GM18867 (cell line): ENCODE data around the gene HSDL1.
"Not testable (repeated sequence)": the region's sequence is repeated elsewhere in the genome, so short reads cannot be mapped to it uniquely, and the experiment has no call there.

Experiments used
- ATAC-seq: cut with Tn5 transposase; IDR thresholded peaks from one replicate; pipeline ENCODE4 v1.9.1; 2021; ENCODE audit warnings: mild to moderate bottlenecking, moderate library complexity; ENCODE audit not compliant: unreplicated experiment

HSDL1 gene

DNA sequence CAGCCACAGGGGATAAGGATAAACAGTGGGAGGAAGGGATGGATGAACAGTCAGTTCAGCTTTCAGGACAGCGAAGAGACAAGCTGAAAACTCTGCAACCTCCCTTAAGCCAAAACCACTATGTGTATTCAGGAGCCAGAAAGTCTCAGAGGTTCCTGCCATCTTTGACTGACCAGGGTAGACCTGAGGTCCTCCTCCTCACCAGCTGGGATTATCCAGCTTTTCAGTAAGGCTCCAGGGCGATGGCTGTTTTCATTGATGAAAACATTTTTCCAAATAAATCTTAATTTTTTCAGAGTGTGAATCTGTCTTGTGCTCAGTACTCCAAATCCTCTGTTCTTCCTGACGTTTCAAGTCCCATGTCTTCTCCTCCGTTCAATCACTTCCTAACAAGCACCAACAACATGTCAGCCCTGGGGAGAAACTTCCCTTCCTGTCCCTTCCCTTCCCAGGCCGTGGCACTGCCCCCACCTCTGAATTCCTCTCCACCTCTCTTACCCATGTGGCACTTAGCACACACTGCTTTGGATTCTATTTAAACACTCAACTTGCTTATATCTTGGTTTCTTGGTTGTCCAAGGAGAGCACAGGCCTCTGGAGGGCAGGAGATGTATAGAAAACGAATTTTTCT lies 5.2 kb downstream of the HSDL1 start:
- no peak for ATAC-seq

DNA sequence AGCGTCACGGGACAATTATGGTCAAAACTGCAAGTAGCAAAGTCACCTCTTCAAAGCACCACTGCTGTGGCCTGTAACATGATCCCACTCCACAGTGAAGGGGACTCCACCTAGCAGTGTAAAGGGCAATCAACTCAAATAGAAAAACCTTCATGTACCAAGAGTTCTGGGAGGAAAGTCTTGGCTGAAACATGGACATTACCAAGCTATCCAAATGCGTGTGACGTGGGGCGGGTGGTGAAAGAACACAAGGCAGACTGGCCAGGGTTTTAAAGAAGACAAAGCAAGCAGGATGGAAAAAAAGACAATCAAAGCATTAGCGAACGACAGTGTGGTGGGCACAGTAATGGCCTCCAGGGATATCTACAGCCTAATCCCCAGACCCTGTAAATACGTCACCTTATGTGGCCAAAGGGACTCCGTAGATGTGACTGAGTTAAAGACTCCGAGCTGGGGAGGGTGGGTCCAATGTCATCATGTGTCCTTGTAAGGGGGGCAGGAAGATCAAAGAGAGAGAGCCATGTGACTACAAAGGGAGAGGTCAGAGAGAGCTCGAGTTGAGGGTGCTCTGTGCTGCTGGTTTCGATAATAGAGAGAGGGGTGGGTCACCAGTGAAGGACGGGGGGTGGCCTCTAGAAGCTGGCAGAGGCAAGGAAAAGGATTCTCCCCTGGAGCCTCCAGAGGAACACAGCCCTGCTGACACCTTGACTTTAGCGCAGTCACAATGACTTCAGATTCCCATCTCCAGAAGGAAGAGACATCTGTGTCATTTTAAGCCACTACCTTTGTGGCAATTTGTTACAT lies 6.0 kb downstream of the HSDL1 start:
- ATAC-seq: peak; percentile 93

DNA sequence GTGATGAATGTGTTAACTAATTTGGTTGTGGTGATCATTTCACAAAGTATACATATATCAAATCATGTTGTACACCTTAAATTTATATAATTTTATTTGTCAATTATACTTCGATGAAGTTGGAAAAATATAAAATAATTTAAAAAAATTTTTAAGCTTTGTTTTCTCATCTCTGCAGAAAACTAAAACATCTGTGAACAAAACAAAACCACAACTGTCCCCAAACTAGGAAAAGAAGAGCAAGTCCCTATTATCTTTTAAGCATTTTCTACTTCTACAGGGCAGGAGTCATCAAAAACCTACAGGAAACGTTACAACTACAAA lies 6.5 kb downstream of the HSDL1 start:
- ATAC-seq: no peak

DNA sequence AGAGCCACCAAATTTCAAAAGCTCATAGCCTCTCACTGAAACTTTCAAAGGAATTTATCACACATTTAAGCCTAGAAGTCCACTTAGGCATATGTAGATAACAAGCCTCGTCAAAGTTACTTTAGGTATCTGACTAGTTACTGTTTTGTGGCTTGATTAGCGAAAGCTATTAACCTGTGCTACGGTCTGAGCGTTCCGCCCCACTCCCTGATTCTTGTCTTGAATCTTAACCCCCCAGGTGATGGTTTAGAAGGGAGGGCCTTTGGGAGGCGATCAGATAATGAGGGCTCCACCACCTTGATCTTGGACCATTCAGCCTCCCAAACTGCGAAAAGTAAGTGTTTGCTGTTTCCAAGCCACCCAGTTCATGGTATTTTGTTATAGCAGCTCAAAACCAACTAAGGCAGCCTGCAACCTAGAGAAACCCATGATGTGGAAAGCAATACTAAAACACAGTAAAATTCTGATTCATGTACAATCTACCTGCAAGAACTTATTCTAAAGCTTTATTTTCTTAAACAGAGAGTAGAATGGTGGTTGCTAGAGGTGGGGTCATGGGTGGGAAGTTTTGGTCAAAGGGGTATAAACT lies 7.1 kb downstream of the HSDL1 start:
- ATAC-seq: no peak

DNA sequence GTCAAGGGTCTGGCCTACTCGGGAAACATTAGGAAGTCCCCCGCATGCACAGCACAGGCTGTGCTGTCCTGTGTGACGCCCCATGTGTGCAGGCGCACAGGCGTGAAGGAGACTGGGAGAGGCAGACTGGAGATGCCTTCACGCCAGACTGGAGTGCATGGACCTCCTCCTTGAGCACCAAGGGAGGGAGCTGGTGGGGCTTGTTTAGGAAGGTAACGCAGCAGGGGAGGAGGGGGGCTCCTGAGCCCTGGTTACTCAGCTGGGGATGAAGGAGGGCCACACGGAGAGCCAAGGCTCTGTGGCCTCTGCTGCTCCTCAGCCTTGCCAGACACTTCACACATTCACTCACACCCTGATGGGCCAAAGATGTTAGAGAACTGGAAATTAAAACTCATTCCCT lies 7.7 kb downstream of the HSDL1 start:
- ATAC-seq: no peak

DNA sequence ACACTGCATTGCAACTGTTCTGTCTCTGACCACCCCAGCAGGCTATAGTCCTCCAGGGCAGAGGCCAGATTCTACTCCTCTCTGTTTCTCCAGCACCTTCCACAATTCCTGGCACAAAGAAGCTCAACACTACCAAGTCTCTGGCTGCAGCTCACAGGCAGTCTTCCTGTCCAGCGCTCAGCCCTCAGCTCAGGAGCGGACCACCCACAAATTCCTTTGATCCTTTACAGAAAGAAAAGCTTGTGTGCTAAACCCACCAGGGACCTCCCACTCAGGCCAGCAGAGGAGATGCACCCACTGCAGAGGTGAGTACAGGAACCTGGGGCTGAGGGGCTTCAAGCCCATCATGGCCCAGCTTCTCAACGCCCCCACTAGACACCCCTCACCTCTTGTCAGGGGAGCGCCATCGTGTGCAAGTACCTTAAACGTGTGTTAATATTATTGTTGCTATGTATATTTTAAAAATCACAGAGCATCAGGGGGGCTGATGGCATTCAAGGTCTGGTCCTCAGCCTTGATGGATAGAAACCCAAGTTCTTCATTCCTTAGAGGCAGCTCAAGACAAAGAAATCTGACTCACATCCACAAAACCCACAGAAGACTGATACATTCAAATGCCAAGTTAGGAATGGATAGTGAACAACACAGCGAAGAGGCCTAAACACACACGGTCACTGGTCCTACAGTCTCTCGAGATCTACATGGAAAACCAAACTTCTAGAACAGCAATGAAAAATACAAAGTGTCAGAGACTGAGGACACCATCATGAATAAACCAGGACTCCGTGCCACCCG lies 8.4 kb downstream of the HSDL1 start:
- no peak for ATAC-seq

DNA sequence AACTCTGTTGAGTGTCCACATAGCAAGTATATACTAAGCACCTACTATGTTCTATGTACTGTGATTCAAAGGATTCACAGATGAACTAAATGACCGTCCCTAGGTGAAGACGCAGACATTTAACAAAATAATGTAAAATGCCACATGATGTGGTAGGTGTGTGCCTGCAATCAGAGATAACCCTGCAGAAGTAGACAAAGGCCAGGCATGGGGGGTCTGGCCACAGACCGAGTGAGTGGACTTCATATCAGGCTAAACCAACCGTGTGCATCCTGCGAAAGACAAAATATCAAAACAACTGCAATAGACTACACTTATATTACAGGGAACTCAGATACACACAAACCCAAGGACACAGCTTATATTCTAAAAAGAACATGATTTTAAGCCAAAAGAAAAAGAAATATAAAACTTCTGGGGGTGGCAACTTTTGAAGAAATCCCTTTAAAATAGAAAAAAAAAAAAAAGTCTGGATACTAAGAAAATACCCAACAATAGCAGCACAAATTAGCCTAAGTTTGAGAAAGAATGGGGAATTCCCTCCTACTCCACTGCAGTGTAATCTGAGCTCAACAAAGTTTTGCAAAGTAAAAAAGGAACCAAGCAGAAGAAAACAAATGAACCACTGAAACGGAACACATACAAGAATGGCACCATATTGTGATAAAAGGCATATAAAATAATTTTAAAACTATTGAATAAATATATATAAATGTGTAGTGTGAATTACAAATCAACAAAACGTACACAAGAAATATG lies 12.3 kb downstream of the HSDL1 start:
- ATAC-seq: no peak

DNA sequence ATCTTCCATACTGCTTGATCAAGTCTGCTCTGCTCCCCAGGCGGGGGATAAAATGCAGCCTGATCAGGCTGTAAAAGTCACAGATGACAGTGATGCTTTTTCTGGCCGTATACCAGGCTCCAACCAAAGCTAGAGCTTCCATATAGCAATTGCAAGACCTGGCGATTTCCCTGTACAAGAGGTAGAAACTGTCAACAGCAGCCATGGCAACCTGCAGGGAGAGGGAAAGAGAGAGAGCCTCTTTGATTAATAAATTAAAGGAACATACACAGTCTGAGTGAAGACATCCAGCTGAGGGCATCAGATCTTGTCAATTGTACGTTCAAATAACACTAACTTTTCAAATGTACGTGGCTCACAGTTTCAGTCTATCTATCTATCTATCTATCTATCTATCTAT lies 13.9 kb downstream of the HSDL1 start:
- no peak for ATAC-seq

DNA sequence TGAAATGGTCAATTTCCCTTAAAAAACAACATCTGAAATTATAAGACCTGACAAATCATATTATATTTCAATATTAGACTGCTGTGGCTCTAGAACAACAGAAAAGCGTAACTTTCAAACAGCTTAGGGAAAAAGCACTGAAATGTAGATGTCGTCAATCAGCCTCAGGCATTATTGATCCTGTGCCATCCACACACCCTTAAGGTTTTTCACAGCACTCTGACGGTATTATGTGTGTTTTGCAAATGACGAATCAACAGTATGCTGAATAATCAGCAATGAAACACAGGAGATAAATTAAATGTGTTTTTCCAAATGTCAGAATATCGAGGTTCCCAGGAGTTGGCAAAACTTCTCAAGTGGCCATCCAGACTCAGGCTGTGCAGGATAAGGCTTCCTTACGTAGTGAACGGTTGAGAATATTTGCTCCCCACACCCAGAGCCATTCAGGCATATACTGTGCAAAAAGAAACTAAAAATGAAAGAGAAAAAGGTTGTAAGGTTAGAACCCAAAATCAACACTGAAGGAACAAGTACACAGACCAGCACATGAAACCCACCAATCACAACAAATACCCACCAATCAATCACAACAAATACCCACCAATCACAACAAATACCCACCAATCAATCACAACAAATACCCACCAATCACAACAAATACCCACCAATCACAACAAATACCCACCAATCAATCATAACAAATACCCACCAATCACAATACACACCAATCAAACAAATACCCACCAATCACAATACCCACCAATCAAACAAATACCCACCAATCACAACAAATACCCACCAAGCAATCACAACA lies 20.5 kb downstream of the HSDL1 start:
- no peak for ATAC-seq

DNA sequence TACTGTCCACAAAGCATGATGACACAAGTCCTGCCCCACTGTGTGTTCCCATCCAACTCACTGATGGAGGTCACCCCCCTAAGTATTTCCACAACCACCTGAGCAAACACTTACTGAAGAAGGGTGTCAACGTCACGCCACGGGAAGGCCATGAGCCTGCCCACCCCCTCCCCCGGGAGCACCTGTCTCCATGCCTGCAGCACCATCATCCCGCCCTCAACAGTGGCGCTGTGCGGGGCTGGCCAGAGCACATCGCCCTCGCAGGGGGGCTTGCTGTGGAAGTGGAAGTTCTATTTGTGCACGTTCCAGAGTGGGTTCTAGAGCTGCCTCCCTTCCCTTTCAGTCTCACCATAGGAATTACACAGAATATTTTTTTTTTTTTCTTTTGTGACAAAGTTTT lies 24.0 kb downstream of the HSDL1 start:
- no peak for ATAC-seq

DNA sequence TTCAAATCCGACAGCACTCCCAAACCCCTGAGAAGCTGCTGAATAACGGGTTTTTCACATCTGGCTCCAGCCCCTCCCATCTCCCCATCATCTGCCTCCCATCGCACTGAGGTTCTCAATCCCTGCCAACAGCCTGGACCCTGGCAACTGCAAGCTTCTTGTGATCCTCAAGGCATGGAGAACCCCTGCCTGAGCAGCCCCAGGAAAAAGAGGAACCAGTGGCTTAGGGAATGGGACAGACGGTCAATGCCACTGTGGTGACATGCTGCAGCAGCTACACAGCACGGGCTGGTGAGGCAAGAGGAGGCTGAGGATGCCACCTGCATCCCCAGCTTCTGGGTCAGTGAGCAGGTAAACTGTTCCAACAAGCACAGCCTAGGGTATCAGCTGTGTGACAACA lies 25.0 kb downstream of the HSDL1 start:
- no peak for ATAC-seq

DNA sequence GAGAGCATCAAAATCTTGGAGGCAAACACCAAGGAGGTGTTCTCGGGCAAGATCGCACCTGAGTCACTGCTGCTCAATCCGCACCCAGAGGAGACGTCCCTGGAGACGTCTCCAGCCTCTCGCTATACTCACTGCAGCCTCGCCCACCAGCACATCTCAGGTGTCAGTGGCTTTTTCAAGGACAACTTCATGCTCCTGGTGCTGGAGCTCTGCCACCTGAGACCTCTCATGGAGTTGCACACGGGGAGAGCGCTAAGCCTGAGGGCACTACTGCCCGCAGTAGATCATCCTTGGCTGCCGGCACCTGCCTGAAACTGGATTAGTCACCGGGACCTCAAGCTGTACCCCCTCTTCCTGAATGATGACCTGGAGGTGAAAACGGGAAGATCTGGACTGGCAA lies 25.6 kb downstream of the HSDL1 start:
- ATAC-seq: no peak

DNA sequence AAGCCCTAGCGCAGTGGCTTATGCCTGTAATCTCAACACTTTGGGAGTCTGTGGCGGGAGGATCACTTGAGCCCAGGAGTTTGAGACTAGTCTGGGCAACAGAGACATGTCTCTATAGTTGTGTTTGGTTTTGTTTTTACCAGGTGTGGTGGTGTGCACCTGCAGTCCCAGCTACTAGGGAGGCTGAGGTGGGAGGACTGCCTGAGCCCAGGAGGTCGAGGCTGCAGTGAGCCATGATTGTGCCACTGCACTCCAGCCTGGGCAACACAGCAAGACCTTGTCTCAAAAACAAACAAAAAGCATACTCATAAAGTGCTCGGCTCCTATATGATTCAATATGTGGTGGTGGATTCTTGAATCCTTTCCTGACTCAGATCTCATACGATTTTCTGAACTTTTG lies 26.7 kb downstream of the HSDL1 start:
- ATAC-seq: not testable (repeated sequence)

DNA sequence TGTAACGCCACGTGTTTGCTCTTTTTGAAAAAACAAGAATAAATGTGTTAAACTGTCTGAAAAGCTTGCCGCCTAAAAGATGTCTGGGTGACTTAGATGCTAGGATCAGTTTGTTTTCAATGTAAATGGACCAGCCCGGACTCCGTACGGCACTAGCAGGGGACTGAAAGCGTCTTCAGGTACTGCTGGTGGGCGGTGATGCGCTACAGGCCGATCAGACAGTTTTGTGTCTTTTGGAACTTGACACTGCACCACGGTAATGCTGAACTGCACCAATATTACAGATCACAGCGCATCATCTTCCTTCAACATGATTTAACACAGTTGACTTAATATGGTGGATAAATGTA lies 27.5 kb downstream of the HSDL1 start:
- ATAC-seq: no peak

DNA sequence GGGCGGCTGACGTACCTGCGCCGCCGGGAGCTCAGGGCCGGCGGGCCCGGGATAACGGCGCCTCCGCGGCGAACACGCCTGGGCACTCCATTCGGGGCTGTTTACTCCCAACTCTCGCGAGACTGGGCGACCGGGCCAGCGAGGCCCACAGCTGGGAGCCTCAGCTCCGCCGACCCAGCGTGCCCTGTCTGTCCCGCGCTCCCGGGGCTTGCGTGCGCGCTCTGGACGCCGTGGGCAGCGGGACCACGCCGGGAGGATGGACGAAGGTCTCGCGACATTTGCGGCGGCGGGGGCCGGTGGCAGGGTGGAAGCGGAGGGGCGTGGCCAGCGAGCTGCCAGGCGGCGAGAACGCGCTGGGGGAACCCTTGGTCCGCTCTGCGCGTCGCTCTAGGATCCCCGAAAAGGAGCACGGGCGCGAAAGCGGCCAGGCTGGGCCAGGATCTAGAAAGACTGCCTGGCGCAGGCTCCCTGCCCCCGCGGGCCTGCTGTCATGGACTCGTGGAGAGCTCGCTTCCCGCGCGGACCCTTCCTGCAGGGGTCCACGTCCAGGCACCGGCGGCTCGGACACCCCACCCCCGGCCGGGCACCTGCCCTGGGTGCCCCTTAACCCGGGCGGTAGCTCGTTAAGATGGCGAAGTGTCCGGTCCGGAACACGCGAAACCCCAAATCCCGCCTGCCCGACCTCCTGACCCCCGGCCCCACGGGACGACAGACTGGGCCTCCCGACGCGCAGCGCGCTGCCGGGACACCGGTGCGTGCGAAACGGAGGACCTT lies 28.1 kb downstream of the HSDL1 start, which contains the start of gene MBTPS1:
MBTPS1 (minus strand) TSS at position 223 of the 774 bp plus-strand sequence. CDS start 15,159 bp downstream, outside the sequence.
- peak; percentile 92 for ATAC-seq

DNA sequence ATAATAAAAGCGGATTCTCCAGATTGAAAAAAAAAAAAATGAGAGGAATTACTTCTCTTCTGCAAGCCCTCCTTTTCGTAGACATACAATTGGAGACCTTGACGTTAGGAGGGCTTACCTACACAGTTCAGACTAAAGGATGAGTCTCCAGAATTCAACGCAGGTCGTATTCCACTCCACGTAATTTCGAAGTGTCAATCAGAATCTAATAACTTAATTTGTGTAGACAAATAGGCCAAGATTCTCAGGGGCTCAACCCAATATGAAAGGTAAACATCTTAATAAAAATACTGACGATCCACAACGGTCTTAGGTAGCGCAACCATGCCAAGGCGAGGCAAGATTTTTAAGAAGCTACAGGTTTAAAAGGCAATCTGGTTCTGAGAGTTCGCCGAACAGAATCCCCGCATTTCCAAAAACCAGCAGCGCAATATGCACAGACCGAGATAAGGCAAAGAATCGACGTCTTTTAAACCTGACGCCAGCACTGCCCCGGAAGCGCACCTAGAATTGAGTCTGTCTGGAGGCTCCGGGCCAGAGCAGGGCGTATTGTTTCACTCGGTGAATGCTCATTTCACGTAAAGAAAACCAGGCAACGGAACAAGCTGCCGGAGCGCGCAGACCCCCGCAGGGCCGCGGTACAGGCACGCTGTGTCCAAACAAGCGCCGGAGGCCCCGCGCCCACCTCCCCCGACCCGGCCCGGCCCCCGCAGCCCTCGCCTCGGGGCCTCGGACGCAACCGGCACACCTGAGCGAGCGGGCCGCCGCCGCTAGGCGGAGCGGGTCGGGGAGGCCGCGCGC lies 28.9 kb downstream of the HSDL1 start:
- ATAC-seq: peak; percentile 36

DNA sequence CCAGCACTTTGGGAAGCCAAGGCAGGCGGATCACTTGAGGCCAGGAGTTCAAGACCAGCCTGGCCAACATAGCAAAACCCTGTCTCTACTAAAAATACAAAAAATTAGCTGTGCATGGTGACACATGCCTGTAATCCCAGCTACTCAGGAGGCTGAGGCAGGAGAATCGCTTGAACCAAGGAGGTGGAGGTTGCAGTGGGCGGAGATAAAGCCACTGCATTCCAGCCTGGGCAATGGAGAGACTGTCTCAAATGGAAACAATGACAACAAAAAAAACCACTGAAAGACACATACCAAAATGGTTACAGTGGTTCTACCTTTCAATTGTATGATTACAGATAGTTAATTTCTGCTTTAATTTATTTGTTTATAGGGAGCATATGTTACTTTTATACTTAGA lies 33.0 kb downstream of the HSDL1 start:
- not testable (repeated sequence) for ATAC-seq

DNA sequence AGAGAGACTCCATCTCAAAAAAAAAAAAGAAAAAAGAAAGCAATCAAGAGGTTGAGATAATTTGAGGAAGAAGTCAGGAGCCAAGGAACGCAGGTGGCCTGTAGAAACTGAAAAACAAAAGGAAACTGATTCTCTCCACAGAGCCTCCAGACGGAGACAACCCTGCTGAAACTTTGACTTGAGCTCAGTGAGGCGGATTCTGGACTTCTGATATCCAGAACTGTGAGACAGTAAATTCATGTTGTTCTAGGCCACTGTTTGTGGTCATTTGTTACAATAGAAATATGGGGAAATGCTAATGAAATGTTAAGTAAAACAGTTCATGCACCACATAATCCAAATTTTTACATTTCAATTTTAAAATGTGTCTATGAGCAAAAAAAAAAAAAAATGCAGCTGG lies 33.5 kb downstream of the HSDL1 start:
- ATAC-seq: no peak
